Psoas muscle (tissue), 8 donors: ENCODE results near the gene PLEKHM3. TPM values are rescaled to one million over a fixed set of nuclear protein-coding genes. Genes with fewer than 3 reads are reported as not detected.
"Not testable (repeated sequence)": the region's sequence is repeated elsewhere in the genome, so short reads cannot be mapped to it uniquely, and the experiment has no call there.

Experiments
- ATAC-seq, 4 donors: fragments of 200-7000 bp; cut with Tn5 transposase; one replicate each; pipeline ENCODE4 v1.9.1; 2020; ENCODE audit warnings: moderate library complexity in 3 of 4, mild to moderate bottlenecking in 2 of 4
- DNase-seq, 2 donors: peaks; one replicate each; pipeline ENCODE4 v3.0.0-alpha.2; 2020
- H3K27ac ChIP-seq: fragments of 200-600 bp; one replicate; pipeline ENCODE4 v1.8.0; 2022
- H3K27me3 ChIP-seq, 3 donors: fragments of 200-600 bp in 1 of 3; one replicate each; pipeline versions ENCODE4 v1.6.1 to v1.8.0; 2013 to 2022; ENCODE audit warnings: low read length in 2 of 3, mild to moderate bottlenecking in 2 of 3, moderate library complexity in 1 of 3; ENCODE audit not compliant: insufficient read depth in 3 of 3
- H3K36me3 ChIP-seq, 2 donors: fragments of 200-600 bp in 1 of 2; one replicate each; pipeline versions ENCODE4 v1.6.1 to v1.8.0; 2013 to 2022; ENCODE audit warnings: low read depth in 1 of 2, mild to moderate bottlenecking in 1 of 2, moderate library complexity in 1 of 2; ENCODE audit not compliant: insufficient read depth in 1 of 2
- H3K4me1 ChIP-seq: fragments of 200-600 bp; one replicate; pipeline ENCODE4 v1.8.0; 2022
- H3K4me3 ChIP-seq: fragments of 200-600 bp; one replicate; pipeline ENCODE4 v1.8.0; 2022; ENCODE audit warnings: mild to moderate bottlenecking
- H3K9me3 ChIP-seq: fragments of 200-600 bp; one replicate; pipeline ENCODE4 v1.8.0; 2022
- CTCF ChIP-seq: fragments of 200-600 bp; IDR thresholded peaks from one replicate; pipeline ENCODE4 v1.8.0; 2022; ENCODE audit warnings: antibody characterized with exemption
- WGBS, 3 donors: extraction: QIAGEN DNeasy Blood & Tissue Kit; methylation state at CpG; one replicate each; pipeline versions ENCODE4 v1.1.6 to v1.1.7; 2013; 5-methylcytosine and 5-hydroxymethylcytosine counted together
- intact Hi-C, 2 donors: fragments of 100-400 bp; cut with DNase I; formaldehyde crosslinking; loops; one replicate each; pipeline versions ENCODE4 v1.11.0 to v1.14.2; 2022
- polyA plus RNA-seq, 3 donors: library from polyadenylated mRNA; stranded (reverse); fragments of 200-250 nt; gene quantifications; one replicate each; pipeline ENCODE4 v1.2.3, GENCODE V29; 2013
- total RNA-seq, 4 donors: library from RNA; stranded (reverse); fragmentation: NEBNext Ultra II Directional in 2 of 4; extraction: Animal tissue kit (Norgen Biotek cat#: 25700) in 2 of 4; gene quantifications; one replicate each; pipeline versions ENCODE4 v1.2.1 to v1.2.4, GENCODE V29; 2021 to 2023
- donor health status: healthy with polysubstance abuse.
- donor health status: DM: no; HTN: no; CAD: no; lungs with moderate emphysema.
- donor health status: Bipolar disorder and iron deficiency.
- donor health status: healthy.
- donor health status: DM: yes; HTN: yes; CAD: no.
- donor health status: DM: no; HTN: no; CAD: no.
- donor health status: DM: no; HTN: no; CAD: no.
- donor health status: DM: yes; HTN: yes; CAD: no.

PLEKHM3 gene
- total and polyA plus RNA-seq, 7 donors: 1.1 to 5.7 (median 4.0) TPM

DNA sequence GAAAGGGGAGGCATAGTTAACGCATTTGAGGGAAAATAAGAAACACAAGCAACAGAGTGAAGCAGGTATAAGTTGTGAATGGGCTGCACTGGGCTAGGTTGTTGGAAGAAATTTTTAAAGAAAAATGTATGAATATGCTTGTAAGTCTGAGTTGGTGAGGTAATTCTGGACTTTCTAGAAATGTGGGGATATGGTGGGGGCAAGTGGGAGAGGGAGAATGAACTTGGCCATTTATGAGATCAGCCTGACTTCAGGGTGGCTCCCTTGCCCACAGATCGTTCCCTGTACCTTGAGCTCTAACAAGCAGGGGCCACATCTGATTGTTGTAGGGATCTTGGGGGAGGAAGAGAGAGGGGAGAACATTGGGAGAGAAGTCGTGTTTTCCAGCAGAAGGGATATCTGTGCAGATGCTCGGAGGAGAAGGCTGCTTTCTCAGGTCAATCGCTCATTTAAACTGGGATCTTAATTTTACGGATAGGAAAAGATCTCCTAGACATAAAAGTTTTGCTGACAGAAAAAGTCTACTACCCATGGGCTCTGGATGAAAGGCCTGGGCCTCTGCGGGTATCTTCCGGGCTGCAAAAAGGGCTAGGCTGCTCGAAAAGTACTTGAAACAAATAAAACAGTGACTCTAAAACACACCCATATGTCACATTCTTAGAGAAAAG is 213.1 kb downstream of the PLEKHM3 start:
- Histone ChIP-seq H3K27ac (no peak overlapping the region), H3K4me1 (no peaks in the 10 kb centered on the region), H3K9me3 (no peaks in the 10 kb centered on the region), H3K4me3 (no peak overlapping the region), H3K36me3 (no peaks in the 10 kb centered on the region), H3K27me3 (no peaks in the 10 kb centered on the region)
- TF ChIP-seq CTCF: no peak
- no peak for ATAC-seq
- intact Hi-C loops: no loop called here
- no peak for DNase-seq
- WGBS, 3 donors: 89 to 91% (median 91%) methylated on average over 9 of the region's 9 CpGs

DNA sequence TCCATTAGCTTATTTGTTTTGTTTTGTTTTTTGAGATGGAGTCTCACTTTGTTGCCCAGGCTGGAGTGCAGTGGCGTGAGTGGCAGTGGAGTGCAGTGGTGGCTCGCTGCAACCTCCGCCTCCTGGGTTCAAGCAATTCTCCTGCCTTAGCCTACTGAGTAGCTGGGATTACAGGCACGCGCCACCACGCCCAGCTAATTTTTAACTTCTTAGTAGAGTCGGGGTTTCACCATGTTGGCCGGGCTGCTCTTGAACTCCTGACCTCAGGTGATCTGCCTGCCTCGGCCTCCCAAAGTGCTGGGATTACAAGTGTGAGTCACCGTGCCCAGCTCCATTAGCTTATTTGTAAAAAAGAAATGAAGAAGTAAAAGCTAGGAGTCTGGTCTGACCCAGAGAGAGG is 213.7 kb downstream of the PLEKHM3 start:
- H3K4me3 ChIP-seq, H3K4me1 ChIP-seq, H3K27me3 ChIP-seq, H3K27ac ChIP-seq, DNase-seq, H3K9me3 ChIP-seq, ATAC-seq, H3K36me3 ChIP-seq, intact Hi-C loops: not testable (repeated sequence)
- 91 to 96% (median 92%) methylated on average over 10 of the region's 10 CpGs for WGBS, 3 donors

- Histone ChIP-seq H3K36me3 (no peaks in the 10 kb centered on the region), H3K4me3 (peak overlapping the region; percentile 45), H3K4me1 (no peaks in the 10 kb centered on the region), H3K9me3 (no peaks in the 10 kb centered on the region), H3K27ac (no peak overlapping the region), H3K27me3 (no peaks in the 10 kb centered on the region)
- DNase-seq (no peak), ATAC-seq (no peak)
- TF ChIP-seq CTCF: no peak
- 77 to 85% (median 80%) methylated on average over 4 of the region's 4 CpGs for WGBS, 3 donors
- intact Hi-C loops: no loop called here
These were observed 215.0 kb downstream of the PLEKHM3 start for GRCh38 chr2:207810200-207810788.

- H3K36me3 ChIP-seq: no peaks in the 10 kb centered on the region
- no peak for ATAC-seq
- DNase-seq: no peak
- no peaks in the 10 kb centered on the region for H3K4me1 ChIP-seq
- no peaks in the 10 kb centered on the region for H3K9me3 ChIP-seq
- no peak for TF ChIP-seq CTCF
- no peak overlapping the region for H3K27ac ChIP-seq
- intact Hi-C loops: no loop called here
- H3K4me3 ChIP-seq: no peak overlapping the region
- H3K27me3 ChIP-seq: no peaks in the 10 kb centered on the region
- WGBS, 3 donors: 97 to 98% (median 97%) methylated on average over 6 of the region's 6 CpGs
These were observed 217.2 kb downstream of the PLEKHM3 start for GRCh38 chr2:207808119-207808518.

GRCh38 chr2:207807516-207807915 is 217.8 kb downstream of the PLEKHM3 start:
- H3K4me1 ChIP-seq: no peaks in the 10 kb centered on the region
- no peak for TF ChIP-seq CTCF
- no peak overlapping the region for H3K4me3 ChIP-seq
- no peak for DNase-seq
- H3K27me3 ChIP-seq: no peaks in the 10 kb centered on the region
- H3K9me3 ChIP-seq: no peaks in the 10 kb centered on the region
- no peaks in the 10 kb centered on the region for H3K36me3 ChIP-seq
- H3K27ac ChIP-seq: no peak overlapping the region
- WGBS, 3 donors: 77 to 85% (median 80%) methylated on average over 5 of the region's 5 CpGs
- no peak for ATAC-seq
- intact Hi-C loops: no loop called here
